Brain microvascular endothelial cell (primary cell): Measurements from ENCODE around the gene WDR72.

ENCODE experiments used
- DNase-seq: peaks from one replicate; pipeline ENCODE4 v3.0.0-alpha.2; 2020
- H3K27ac ChIP-seq: fragments of 250-450 bp; sonication (Bioruptor Pico); 2 replicates; pipeline ENCODE4 v1.5.1; 2020; ENCODE audit warnings: mild to moderate bottlenecking, moderate library complexity
- H3K27me3 ChIP-seq: fragments of 250-450 bp; sonication (Bioruptor Pico); replicated peaks from 2 replicates; pipeline ENCODE4 v1.5.1; 2020; ENCODE audit warnings: mild to moderate bottlenecking
- H3K36me3 ChIP-seq: fragments of 250-450 bp; sonication (Bioruptor Pico); replicated peaks from 2 replicates; pipeline ENCODE4 v1.5.1; 2020; ENCODE audit warnings: mild to moderate bottlenecking
- H3K4me3 ChIP-seq: 2 replicates; pipeline ENCODE4 v1.5.1; 2011; ENCODE audit warnings: low read depth, mild to moderate bottlenecking, control low read depth, low read length, moderate library complexity
- CTCF ChIP-seq: IDR thresholded peaks from 2 replicates; pipeline ENCODE4 v1.5.1; 2011; ENCODE audit warnings: low read depth, mild to moderate bottlenecking, moderate library complexity, low read length, control low read depth, inconsistent platforms; ENCODE audit errors: missing control alignments
- in situ Hi-C: cut with HindIII; loops from 2 replicates; pipeline ENCODE4 v1.10.0; 2017; ENCODE audit warnings: low sequenced_read_pairs, low pct_ligation_motif_present

The WDR72 gene

GRCh38 chr15:53566912-53567311 lies 192.6 kb downstream of the WDR72 start:
- in situ Hi-C loops, result no loop called here
- TF ChIP-seq CTCF, result no peak
- Histone ChIP-seq H3K36me3 (no peaks in the 10 kb centered on the region), H3K4me3 (no peak overlapping the region), H3K27me3 (no peaks in the 10 kb centered on the region), H3K27ac (no peak overlapping the region)
- no peak for DNase-seq

GRCh38 chr15:53565721-53566120 lies 193.7 kb downstream of the WDR72 start:
- in situ Hi-C loops, result no loop called here
- no peak overlapping the region for H3K4me3 ChIP-seq
- H3K27ac ChIP-seq, result no peak overlapping the region
- H3K36me3 ChIP-seq, result no peaks in the 10 kb centered on the region
- TF ChIP-seq CTCF, result no peak
- no peaks in the 10 kb centered on the region for H3K27me3 ChIP-seq
- no peak for DNase-seq

- Histone ChIP-seq H3K4me3 (no peak overlapping the region), H3K27me3 (no peaks in the 10 kb centered on the region), H3K36me3 (no peaks in the 10 kb centered on the region), H3K27ac (no peak overlapping the region)
- in situ Hi-C loops, result no loop called here
- DNase-seq, result no peak
- no peak for TF ChIP-seq CTCF
These were observed 194.8 kb downstream of the WDR72 start for GRCh38 chr15:53564647-53565046.

- no peaks in the 10 kb centered on the region for H3K27me3 ChIP-seq
- DNase-seq, result no peak
- no peaks in the 10 kb centered on the region for H3K36me3 ChIP-seq
- in situ Hi-C loops, result no loop called here
- TF ChIP-seq CTCF, result no peak
- H3K4me3 ChIP-seq, result no peak overlapping the region
- H3K27ac ChIP-seq, result no peak overlapping the region
These were observed 195.8 kb downstream of the WDR72 start for GRCh38 chr15:53563627-53564026.

GRCh38 chr15:53559364-53560277 lies 199.8 kb downstream of the WDR72 start:
- H3K36me3 ChIP-seq, result no peaks in the 10 kb centered on the region
- in situ Hi-C loops, result no loop called here
- no peak overlapping the region for H3K27ac ChIP-seq
- DNase-seq, result no peak
- no peak for TF ChIP-seq CTCF
- H3K4me3 ChIP-seq, result no peak overlapping the region
- H3K27me3 ChIP-seq, result no peaks in the 10 kb centered on the region
